IMR-90 (cell line): ENCODE data around the gene ME1.

Experiments
- BHLHE40 ChIP-seq: fragments of 150-350 bp; IDR thresholded peaks from 2 replicates; pipeline ENCODE4 v1.6.1; 2016; ENCODE audit warnings: mild to moderate bottlenecking, low read depth, low read length
- CEBPB ChIP-seq: IDR thresholded peaks from 2 replicates; pipeline ENCODE4 v1.6.1; 2012; ENCODE audit warnings: low read depth, low read length, improper control_type of control experiment
- CTCF ChIP-seq: conservative IDR thresholded peaks from 2 replicates; pipeline ENCODE4 v1.5.1; 2012; ENCODE audit warnings: mild to moderate bottlenecking, low read depth, low read length, improper control_type of control experiment
- FOS ChIP-seq: fragments of 150-350 bp; IDR thresholded peaks from 2 replicates; pipeline ENCODE4 v1.6.1; 2016; ENCODE audit warnings: low read depth, low read length
- MAZ ChIP-seq: IDR thresholded peaks from 2 replicates; pipeline ENCODE4 v1.6.1; 2012; ENCODE audit warnings: low read depth, mild to moderate bottlenecking, low read length, improper control_type of control experiment, moderate library complexity, borderline replicate concordance
- MXI1 ChIP-seq: IDR thresholded peaks from 2 replicates; pipeline ENCODE4 v1.6.1; 2012; ENCODE audit warnings: low read depth, mild to moderate bottlenecking, low read length, moderate library complexity, borderline replicate concordance
- POLR2A ChIP-seq: IDR thresholded peaks from 2 replicates; pipeline ENCODE4 v1.6.1; 2012; ENCODE audit warnings: mild to moderate bottlenecking, low read depth, low read length
- RAD21 ChIP-seq: IDR thresholded peaks from 2 replicates; pipeline ENCODE4 v1.6.1; 2012; ENCODE audit warnings: low read length, improper control_type of control experiment

DNA sequence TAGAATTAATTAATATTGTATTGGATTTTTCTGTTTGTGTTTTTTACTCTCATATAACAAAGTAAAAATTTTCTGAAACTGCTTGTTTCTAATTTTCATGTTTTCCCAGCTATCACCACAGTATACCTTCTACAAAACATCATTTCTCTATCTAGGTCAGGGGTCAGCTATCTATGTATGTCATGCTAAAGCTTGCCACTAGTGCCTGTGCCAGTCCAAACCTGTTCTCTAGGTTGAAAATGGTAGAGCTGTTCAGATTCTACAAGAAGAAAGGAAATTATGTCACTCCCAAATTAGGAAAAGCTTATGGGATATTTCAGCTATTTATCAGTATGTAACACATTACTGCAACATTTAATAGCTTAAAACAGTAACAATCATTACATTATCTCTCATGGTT lies 5.8 kb upstream of the ME1 start:
- no peak for TF ChIP-seq CTCF
- TF ChIP-seq RAD21: no peak
- TF ChIP-seq CEBPB: no peak
- TF ChIP-seq MAZ: no peak
- no peak for TF ChIP-seq POLR2A
- TF ChIP-seq BHLHE40: no peak
- no peak for TF ChIP-seq MXI1
- no peak for TF ChIP-seq FOS
